ENCODE measurements around the gene SPATA31A7. TPM values are rescaled to one million over a fixed set of nuclear protein-coding genes. Genes with fewer than 3 reads are reported as not detected.
"Not testable (repeated sequence)": the region's sequence is repeated elsewhere in the genome, so short reads cannot be mapped to it uniquely, and the experiment has no call there.

Gene SPATA31A7
- total RNA-seq, result not detected

- H3K27ac Mint-ChIP-seq; DNase-seq; POLR2A ChIA-PET; H3K27me3 Mint-ChIP-seq; ATAC-seq; H3K4me1 Mint-ChIP-seq (ENCODE audit: low read depth); intact Hi-C loops (cut with micrococcal nuclease); H3K36me3 Mint-ChIP-seq (ENCODE audit: low read depth); H3K9me3 Mint-ChIP-seq; H3K4me3 Mint-ChIP-seq; CTCF ChIA-PET: not testable (repeated sequence)
These were observed at the start of gene SPATA31A7 for GRCh38 chr9:61189736-61190135. Gene SPATA31A7, plus strand, starts transcription at chr9:61190036. Its CDS starts 29 bp downstream, at chr9:61190065.

GRCh38 chr9:61226438-61226837, 36.6 kb downstream of the SPATA31A7 start:
- H3K4me1 Mint-ChIP-seq (ENCODE audit: low read depth); H3K27me3 Mint-ChIP-seq; POLR2A ChIA-PET; ATAC-seq; H3K4me3 Mint-ChIP-seq; CTCF ChIA-PET; H3K36me3 Mint-ChIP-seq (ENCODE audit: low read depth); intact Hi-C loops (cut with micrococcal nuclease); H3K27ac Mint-ChIP-seq; DNase-seq; H3K9me3 Mint-ChIP-seq: not testable (repeated sequence)

Data from activated CD8-positive, alpha-beta T cell treated with anti-CD3 and anti-CD28 coated beads for 36 hours (primary cell).